Fibroblast of the aortic adventitia (primary cell): ENCODE results near the gene EXOC6B. TPM values are rescaled to one million over a fixed set of nuclear protein-coding genes. Genes with fewer than 3 reads are reported as not detected.

Experiments
- DNase-seq: peaks from one replicate; pipeline ENCODE4 v3.0.0-alpha.2; 2010; ENCODE audit warnings: low read depth
- H3K4me3 ChIP-seq: 2 replicates; pipeline ENCODE4 v1.5.1; 2011; ENCODE audit warnings: low read depth, mild to moderate bottlenecking, control low read depth, low read length, moderate library complexity
- CTCF ChIP-seq: IDR thresholded peaks from 2 replicates; pipeline ENCODE4 v1.5.1; 2011; ENCODE audit warnings: mild to moderate bottlenecking, low read length, control low read depth, inconsistent platforms; ENCODE audit not compliant: insufficient read depth
- total RNA-seq: library from RNA; depleted of rRNA; stranded (reverse); fragments of >200 nt; gene quantifications from 2 replicates; pipeline ENCODE4 v1.2.3, GENCODE V29; 2012; ENCODE audit warnings: low replicate concordance

The EXOC6B gene
- total RNA-seq, 1 donor, result 30.2 TPM

- no peak for TF ChIP-seq CTCF
- DNase-seq, result no peak
- no peak overlapping the region for H3K4me3 ChIP-seq
Observed at GRCh38 chr2:72554381-72554780, 271.5 kb downstream of the EXOC6B start.

DNA sequence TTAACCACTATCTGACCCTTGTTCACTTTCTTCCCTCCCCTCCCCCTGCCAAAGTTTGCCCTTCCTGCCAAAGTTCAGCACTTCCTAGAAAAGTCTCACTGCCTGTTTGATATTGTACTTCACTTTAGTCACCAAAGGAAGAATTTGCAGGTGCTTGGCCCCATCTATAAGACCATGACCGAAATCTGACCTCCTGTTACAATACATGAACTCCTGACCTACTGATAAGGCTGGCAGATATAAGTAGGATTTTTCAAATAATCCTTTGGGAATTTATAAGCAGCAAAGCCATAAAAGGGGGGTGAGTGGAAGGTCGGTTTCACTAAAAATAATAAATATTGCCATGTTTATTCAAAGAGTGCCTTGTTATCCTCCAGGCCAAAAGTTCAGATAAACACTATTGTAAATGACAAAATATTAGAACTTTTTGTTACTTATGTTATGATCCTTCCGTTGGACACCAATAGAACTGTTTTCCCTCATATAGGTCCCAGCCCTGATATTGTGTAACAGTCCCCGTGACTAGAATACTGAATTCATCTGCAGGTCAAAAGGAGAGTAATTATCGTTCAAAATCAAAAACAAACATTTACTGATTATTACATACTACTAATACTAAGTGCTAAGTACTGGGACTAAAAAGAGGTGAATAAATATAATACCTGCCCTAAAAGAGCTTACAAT, 277.6 kb downstream of the EXOC6B start:
- DNase-seq, result no peak
- TF ChIP-seq CTCF, result no peak
- no peak overlapping the region for H3K4me3 ChIP-seq

- no peak for TF ChIP-seq CTCF
- DNase-seq, result no peak
- H3K4me3 ChIP-seq, result no peak overlapping the region
Observed at GRCh38 chr2:72545790-72546189, 280.0 kb downstream of the EXOC6B start.

- no peak overlapping the region for H3K4me3 ChIP-seq
- TF ChIP-seq CTCF, result no peak
Observed at GRCh38 chr2:72544554-72544953, 281.3 kb downstream of the EXOC6B start.

DNA sequence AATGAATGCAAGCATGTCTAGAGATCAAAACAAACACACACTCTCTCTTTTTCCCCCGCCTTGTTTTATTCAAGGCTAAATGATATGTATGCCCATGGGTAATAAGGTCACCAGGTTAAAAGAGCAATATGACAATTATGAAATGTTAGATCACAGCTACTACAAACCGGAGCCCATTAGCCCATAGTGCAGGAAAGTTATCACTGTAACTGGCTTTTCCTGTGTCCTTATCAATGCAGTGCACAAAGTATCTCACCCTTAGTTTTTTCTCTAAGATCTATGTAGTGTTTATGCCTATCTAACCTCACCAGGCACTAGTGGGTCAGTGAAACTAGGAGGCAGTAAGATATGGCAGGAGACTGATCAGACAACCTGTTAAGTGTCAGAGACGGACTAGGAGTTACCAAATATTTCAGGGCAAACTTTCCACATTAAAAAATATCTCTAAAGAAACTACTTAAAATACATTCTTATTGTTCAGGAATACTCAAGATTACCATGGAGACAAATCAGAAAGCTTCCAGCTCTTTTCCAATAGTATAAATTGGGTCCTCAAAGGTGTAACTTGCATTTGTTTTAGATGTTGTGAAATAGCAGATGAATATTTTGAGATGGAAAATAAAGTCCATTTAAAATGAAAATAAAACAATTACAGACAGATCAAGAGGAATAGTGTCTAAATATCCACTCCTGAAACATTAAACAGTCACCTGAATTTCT, 282.2 kb downstream of the EXOC6B start:
- DNase-seq, result no peak
- H3K4me3 ChIP-seq, result no peak overlapping the region
- TF ChIP-seq CTCF, result no peak

More at GRCh38 chr2:72544554-72544953, 281.3 kb downstream of the EXOC6B start:
- DNase-seq, result no peak

DNA sequence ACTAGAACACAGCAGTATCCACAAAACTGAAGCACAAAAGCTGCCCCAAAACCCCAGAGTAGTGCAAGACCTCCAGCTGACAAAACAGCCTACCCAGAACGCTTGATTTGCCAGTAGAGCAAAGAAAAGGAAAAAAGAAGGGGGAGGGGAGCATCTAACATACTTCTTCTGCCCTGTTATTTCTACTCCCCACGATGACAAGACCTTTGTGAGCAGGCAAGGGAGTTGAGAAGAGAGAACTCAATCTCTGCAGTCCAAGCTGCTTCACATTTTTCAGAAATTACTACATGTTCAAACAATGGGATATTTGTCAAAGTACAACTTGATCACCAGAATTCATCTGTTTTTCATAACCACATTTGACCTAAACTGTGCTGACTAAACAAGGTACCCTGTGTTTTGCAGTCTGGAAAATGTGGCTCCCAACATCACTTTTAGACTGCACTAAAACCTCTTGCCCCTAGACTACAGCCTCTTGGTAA, 286.7 kb downstream of the EXOC6B start:
- DNase-seq, result peak; percentile 95
- no peak overlapping the region for H3K4me3 ChIP-seq
- TF ChIP-seq CTCF, result no peak
